Colonic mucosa (tissue), 4 donors: ENCODE measurements around the gene PARD3B. TPM values are rescaled to one million over a fixed set of nuclear protein-coding genes. Genes with fewer than 3 reads are reported as not detected.

Experiments used
- DNase-seq: peaks from one replicate; pipeline ENCODE4 v3.0.0-alpha.2; 2020
- H3K27ac ChIP-seq: fragments of 200-600 bp; one replicate; pipeline ENCODE4 v1.8.0; 2021
- H3K27me3 ChIP-seq: fragments of 200-600 bp; one replicate; pipeline ENCODE4 v1.8.0; 2021
- H3K36me3 ChIP-seq: fragments of 200-600 bp; one replicate; pipeline ENCODE4 v1.8.0; 2021
- H3K4me1 ChIP-seq: fragments of 200-600 bp; one replicate; pipeline ENCODE4 v1.8.0; 2021; ENCODE audit warnings: mild to moderate bottlenecking
- H3K4me3 ChIP-seq: fragments of 200-600 bp; one replicate; pipeline ENCODE4 v1.8.0; 2021
- H3K9ac ChIP-seq, 2 donors: one replicate each; pipeline ENCODE4 v1.7.0; 2013; ENCODE audit warnings: control low read depth in 2 of 2, low read depth in 2 of 2, low read length in 2 of 2
- H3K9me3 ChIP-seq: fragments of 200-600 bp; one replicate; pipeline ENCODE4 v1.8.0; 2021
- intact Hi-C: fragments of 100-400 bp; cut with DNase I; formaldehyde crosslinking; loops from one replicate; pipeline ENCODE4 v1.14.1; 2022
- total RNA-seq, 2 donors: library from RNA; stranded (reverse); fragmentation: NEBNext Ultra II Directional in 1 of 2; extraction: Animal tissue kit (Norgen Biotek cat#: 25700) in 1 of 2; gene quantifications; one replicate each; pipeline ENCODE4 v1.2.1, GENCODE V29; 2021
- TF ChIP-seq, protein P1 (sequence below): fragments of 200-600 bp; IDR thresholded peaks from one replicate; pipeline ENCODE4 v1.8.0; 2022; ENCODE audit warnings: antibody characterized with exemption, mild to moderate bottlenecking
- donor health status: healthy.
- donor health status: DM: no; HTN: no; CAD: no.
- donor health status: DM: no; HTN: no; CAD: no.

PARD3B gene
- total RNA-seq, 2 donors from 2014 or later, result 20.0 to 24.2 TPM

GRCh38 chr2:205324355-205324754, 779.1 kb downstream of the PARD3B start:
- H3K4me3 ChIP-seq, result no peak overlapping the region
- no peaks in the 10 kb centered on the region for H3K4me1 ChIP-seq
- H3K9ac ChIP-seq, result no peak overlapping the region
- H3K9me3 ChIP-seq, result no peaks in the 10 kb centered on the region
- no peak for DNase-seq
- intact Hi-C loops, result loop anchor here (5.0 to 10.0 kb wide), 2 partner anchors 353 to 1220 kb away; no protein-coding TSS in a partner anchor
- TF ChIP-seq, protein P1, sequence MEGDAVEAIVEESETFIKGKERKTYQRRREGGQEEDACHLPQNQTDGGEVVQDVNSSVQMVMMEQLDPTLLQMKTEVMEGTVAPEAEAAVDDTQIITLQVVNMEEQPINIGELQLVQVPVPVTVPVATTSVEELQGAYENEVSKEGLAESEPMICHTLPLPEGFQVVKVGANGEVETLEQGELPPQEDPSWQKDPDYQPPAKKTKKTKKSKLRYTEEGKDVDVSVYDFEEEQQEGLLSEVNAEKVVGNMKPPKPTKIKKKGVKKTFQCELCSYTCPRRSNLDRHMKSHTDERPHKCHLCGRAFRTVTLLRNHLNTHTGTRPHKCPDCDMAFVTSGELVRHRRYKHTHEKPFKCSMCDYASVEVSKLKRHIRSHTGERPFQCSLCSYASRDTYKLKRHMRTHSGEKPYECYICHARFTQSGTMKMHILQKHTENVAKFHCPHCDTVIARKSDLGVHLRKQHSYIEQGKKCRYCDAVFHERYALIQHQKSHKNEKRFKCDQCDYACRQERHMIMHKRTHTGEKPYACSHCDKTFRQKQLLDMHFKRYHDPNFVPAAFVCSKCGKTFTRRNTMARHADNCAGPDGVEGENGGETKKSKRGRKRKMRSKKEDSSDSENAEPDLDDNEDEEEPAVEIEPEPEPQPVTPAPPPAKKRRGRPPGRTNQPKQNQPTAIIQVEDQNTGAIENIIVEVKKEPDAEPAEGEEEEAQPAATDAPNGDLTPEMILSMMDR, result no peak
- no peak overlapping the region for H3K27ac ChIP-seq
- no peaks in the 10 kb centered on the region for H3K36me3 ChIP-seq
- no peaks in the 10 kb centered on the region for H3K27me3 ChIP-seq

- intact Hi-C loops, result no loop called here
- no peak overlapping the region for H3K4me3 ChIP-seq
- H3K36me3 ChIP-seq, result no peaks in the 10 kb centered on the region
- H3K27ac ChIP-seq, result no peak overlapping the region
- H3K9me3 ChIP-seq, result no peaks in the 10 kb centered on the region
- TF ChIP-seq, protein P1, result no peak
- H3K9ac ChIP-seq, result no peak overlapping the region
- H3K4me1 ChIP-seq, result no peaks in the 10 kb centered on the region
- no peak for DNase-seq
- H3K27me3 ChIP-seq, result no peaks in the 10 kb centered on the region
Measured at GRCh38 chr2:205333351-205333750, 788.1 kb downstream of the PARD3B start.

DNA sequence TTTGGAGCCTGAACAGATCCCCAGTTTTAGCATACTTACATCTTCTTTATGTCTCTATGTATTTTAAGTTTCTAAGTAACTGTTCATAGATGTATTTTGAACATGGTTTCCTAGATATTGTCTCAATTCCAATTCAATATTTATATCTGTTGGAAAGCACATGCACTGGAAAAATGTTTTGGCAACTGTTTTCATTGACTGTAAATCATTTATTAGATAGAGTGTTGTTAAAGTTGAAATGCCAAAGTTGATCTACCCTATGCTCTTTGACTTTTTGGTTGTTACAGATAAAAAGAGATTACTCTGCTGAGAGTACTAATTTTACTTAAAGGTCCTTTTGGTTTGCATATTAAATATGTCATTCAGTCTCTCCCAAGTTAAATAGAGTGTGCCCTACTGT, 792.0 kb downstream of the PARD3B start:
- intact Hi-C loops, result no loop called here
- H3K27ac ChIP-seq, result no peak overlapping the region
- H3K4me3 ChIP-seq, result no peak overlapping the region
- H3K27me3 ChIP-seq, result no peaks in the 10 kb centered on the region
- DNase-seq, result no peak
- TF ChIP-seq, protein P1, result no peak
- H3K9me3 ChIP-seq, result no peaks in the 10 kb centered on the region
- no peak overlapping the region for H3K9ac ChIP-seq
- no peaks in the 10 kb centered on the region for H3K36me3 ChIP-seq
- H3K4me1 ChIP-seq, result no peaks in the 10 kb centered on the region

- Histone ChIP-seq H3K9me3 (no peaks in the 10 kb centered on the region), H3K27ac (no peak overlapping the region), H3K36me3 (no peaks in the 10 kb centered on the region), H3K9ac (no peak overlapping the region), H3K4me3 (no peak overlapping the region), H3K4me1 (no peaks in the 10 kb centered on the region), H3K27me3 (no peaks in the 10 kb centered on the region)
- TF ChIP-seq, protein P1, result no peak
- intact Hi-C loops, result no loop called here
- no peak for DNase-seq
Measured at GRCh38 chr2:205338156-205338555, 792.9 kb downstream of the PARD3B start.

DNA sequence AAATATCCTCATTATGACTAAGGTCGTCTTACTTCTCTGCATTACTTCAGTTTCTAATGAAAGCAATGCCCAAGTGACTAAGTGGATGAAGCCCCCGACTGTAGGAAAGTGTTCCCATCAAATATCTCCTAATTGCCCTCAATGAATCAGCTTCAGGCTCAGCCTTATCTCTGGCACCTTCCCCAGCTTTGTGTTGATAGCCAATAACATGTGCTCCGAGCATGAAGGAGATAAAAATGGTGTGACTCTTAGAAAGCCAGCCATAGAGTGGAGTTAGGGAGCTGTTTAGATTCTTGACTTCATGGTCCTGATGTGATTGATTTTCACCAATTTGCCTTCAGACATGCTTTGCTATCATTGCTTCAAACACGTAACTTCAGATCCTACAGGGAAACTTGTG, 797.8 kb downstream of the PARD3B start:
- Histone ChIP-seq H3K4me1 (no peaks in the 10 kb centered on the region), H3K27ac (no peak overlapping the region), H3K27me3 (no peaks in the 10 kb centered on the region), H3K4me3 (no peak overlapping the region), H3K9me3 (no peaks in the 10 kb centered on the region), H3K9ac (no peak overlapping the region), H3K36me3 (no peaks in the 10 kb centered on the region)
- DNase-seq, result no peak
- intact Hi-C loops, result no loop called here
- TF ChIP-seq, protein P1, result no peak

- intact Hi-C loops, result no loop called here
- Histone ChIP-seq H3K36me3 (no peaks in the 10 kb centered on the region), H3K4me1 (no peaks in the 10 kb centered on the region), H3K27me3 (no peaks in the 10 kb centered on the region), H3K27ac (no peak overlapping the region), H3K9me3 (no peaks in the 10 kb centered on the region), H3K9ac (no peak overlapping the region), H3K4me3 (no peak overlapping the region)
- no peak for DNase-seq
- TF ChIP-seq, protein P1, result no peak
Measured at GRCh38 chr2:205346649-205347048, 801.4 kb downstream of the PARD3B start.
